Suprapubic skin (tissue), 4 donors: ENCODE measurements around the gene PARK7.

Experiments used
- CTCF ChIP-seq, 2 donors: fragments of 200-600 bp in 1 of 2; fragments of 450-650 bp in 1 of 2; sonication (generic) in 1 of 2; IDR thresholded peaks; one replicate each; pipeline ENCODE4 v1.5.1; 2016 to 2019; ENCODE audit warnings: antibody characterized with exemption in 2 of 2, mild to moderate bottlenecking in 1 of 2, moderate library complexity in 1 of 2
- EP300 ChIP-seq: sonication (generic); formaldehyde crosslinking; IDR thresholded peaks from one replicate; pipeline ENCODE4 v1.6.1; 2017; ENCODE audit warnings: antibody characterized with exemption
- POLR2A ChIP-seq, 2 donors: fragments of 450-650 bp; IDR thresholded peaks; one replicate each; pipeline ENCODE4 v1.6.1; 2017; ENCODE audit warnings: antibody characterized with exemption in 2 of 2, mild to moderate bottlenecking in 2 of 2, moderate library complexity in 2 of 2
- POLR2AphosphoS5 ChIP-seq, 3 donors: sonication (generic); formaldehyde crosslinking; IDR thresholded peaks; one replicate each; pipeline ENCODE4 v1.6.1; 2017; ENCODE audit warnings: antibody characterized with exemption in 3 of 3

- TF ChIP-seq CTCF (IDR thresholded peaks at IDR 0.05) (no peak), EP300 (no peak), POLR2AphosphoS5 (IDR thresholded peaks at IDR 0.05) (no peak), POLR2A (IDR thresholded peaks at IDR 0.05) (no peak)
Measured at GRCh38 chr1:8026976-8027747, 65.7 kb downstream of the PARK7 start.
